GM20000 (cell line): ENCODE measurements around the gene MPRIP.

ENCODE experiments used
- DNase-seq: peaks from one replicate; pipeline ENCODE4 v3.0.0; 2012; ENCODE audit warnings: low spot score
- TF ChIP-seq, protein P1 (sequence below): IDR thresholded peaks from 2 replicates; pipeline ENCODE4 v1.5.1; 2012; ENCODE audit warnings: mild to moderate bottlenecking, control low read depth; ENCODE audit errors: extremely low read depth, missing control alignments

The MPRIP gene

DNA sequence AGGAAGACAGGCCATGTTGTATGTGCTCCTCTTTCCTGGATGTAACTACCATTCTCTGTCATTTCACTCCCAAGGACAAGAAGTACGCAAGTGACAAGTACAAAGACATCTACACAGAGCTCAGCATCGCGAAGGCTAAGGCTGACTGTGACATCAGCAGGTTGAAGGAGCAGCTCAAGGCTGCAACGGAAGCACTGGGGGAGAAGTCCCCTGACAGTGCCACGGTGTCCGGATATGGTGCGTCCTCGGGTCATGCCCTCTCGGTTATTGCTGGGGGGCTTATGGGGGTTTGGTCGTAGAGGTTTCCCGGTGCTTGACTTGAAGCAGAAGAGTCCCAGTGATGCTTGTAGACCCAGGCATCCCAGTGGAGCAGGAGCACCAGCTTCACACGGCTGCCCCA is 134.9 kb downstream of the MPRIP start:
- TF ChIP-seq, protein P1, sequence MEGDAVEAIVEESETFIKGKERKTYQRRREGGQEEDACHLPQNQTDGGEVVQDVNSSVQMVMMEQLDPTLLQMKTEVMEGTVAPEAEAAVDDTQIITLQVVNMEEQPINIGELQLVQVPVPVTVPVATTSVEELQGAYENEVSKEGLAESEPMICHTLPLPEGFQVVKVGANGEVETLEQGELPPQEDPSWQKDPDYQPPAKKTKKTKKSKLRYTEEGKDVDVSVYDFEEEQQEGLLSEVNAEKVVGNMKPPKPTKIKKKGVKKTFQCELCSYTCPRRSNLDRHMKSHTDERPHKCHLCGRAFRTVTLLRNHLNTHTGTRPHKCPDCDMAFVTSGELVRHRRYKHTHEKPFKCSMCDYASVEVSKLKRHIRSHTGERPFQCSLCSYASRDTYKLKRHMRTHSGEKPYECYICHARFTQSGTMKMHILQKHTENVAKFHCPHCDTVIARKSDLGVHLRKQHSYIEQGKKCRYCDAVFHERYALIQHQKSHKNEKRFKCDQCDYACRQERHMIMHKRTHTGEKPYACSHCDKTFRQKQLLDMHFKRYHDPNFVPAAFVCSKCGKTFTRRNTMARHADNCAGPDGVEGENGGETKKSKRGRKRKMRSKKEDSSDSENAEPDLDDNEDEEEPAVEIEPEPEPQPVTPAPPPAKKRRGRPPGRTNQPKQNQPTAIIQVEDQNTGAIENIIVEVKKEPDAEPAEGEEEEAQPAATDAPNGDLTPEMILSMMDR = no peak
- no peak for DNase-seq

DNA sequence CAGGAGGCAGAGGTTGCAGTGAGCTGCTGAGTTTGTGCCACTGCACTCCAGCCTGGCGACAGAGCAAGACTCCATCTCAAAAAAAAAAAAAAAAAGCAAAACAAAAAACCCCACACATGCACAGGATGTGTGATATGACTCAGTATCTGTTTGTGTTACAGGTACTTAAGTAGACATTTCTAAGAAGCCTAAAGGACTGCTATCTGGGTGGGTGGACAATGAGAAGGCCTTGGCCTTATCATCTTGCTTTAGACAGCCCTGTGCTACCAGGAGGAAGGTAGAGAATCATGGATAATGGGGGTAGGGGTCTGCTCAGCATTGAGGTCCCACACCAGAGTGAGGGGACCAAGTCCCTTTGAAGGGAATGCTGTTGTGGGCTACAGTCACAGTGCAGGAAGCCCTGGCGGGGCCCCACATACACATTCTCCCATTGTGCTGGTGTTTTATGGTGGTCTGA is 137.1 kb downstream of the MPRIP start:
- TF ChIP-seq, protein P1 = no peak
- peak; percentile 78 for DNase-seq

DNA sequence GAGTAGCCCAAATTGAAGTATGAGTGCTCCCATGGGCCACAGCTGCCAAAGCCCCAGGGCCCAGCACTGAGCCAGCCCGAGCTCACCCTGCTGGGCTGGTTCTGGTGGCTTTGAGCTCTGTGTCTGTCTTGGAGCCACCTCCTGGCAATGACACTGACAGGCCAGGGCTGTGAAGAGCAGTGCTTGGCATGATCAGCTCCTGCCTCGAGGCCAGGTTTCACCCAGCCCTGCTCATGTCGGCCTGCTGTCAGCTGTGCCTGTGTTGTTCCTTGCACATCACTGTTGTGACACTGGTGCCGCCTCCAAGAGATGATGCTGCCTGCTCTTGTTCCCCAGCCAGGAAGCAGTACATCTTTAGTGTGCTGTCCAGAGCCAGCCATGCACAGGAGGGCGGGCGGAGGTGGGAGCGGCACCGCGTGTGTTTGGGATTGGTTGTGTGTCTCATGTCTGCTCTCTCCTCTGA is 137.9 kb downstream of the MPRIP start:
- DNase-seq = no peak
- TF ChIP-seq, protein P1 = no peak

DNA sequence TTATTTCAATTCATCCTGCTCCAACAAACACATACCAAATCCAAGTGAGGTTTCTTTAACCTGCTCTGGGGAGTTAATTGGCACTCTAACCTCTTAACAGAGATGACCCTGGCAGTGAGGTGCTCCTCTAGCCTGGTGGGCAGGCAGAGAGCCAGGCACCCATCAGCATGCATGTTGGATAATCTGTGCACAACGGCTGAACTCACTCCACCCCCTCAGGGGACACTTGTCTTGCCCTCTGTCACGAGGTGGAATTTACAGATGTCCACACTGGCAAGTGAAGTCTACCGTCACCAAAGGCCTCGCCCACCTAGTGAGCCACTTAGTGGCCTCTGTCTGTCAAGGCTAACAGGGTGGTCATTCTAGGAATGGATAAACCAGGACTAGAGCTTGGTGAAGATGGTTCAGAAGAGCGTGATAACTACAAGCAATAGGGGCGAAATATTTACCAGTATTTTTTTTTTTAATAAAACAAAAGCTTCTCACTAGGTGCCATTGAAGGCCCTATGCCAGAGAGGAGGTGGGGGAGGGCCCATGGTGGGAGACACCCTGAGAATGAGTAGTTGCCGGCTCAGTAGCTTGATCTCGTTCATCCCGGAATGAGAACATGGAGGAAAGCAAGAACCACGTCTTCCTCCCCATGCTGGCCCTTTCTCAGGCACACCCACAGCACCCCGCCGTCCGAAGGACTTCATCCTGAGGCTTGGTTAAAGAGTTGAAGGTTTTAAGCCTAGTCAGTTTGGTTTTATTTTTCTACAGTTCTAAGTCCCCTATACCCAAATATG is 138.7 kb downstream of the MPRIP start:
- no peak for DNase-seq
- TF ChIP-seq, protein P1 = no peak

DNA sequence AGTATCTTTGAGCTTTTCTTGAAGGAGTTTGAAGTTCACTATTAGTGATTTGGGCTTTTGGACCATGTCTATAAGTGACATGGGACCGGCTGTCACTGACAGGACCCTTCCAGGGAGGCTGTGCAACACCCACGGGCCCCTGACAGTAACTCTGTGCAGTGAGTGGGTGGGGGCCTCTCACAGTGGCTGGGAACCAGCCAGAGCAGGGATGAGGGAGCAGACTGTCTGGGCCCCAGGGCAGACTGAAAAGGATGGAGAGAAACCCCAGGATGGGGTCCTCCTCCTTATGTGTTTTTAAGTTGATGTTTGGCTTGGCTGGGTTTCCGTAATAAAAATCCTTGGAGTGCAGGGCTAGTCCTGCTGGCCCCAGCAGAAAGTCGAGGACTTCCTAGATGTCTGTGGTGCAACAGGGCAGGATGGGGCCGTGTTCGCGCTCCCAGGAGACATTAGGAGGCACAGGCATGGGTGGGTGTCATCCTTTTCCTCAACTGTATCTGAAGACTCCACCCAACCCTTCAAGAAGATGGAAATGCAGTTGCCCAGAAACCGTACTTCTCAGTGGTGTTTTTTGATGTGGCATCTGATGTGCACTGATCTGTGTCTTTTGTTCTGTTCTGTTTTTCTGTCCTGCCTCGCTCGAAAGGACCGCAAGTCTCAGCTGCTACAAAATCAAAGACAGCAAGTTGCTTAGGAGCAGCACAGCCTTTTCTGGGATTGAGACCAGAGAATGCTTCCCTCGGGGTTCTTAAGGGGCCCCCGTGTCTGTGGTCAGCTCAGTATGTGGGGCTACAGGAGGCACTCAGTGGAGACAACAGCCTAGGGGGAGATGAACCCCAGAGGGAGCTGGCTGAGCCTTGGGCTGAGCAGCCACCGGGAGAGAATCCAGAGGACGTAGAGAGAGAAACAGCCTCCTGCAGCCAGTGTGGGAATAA is 139.7 kb downstream of the MPRIP start:
- no peak for DNase-seq
- TF ChIP-seq, protein P1 = no peak

DNA sequence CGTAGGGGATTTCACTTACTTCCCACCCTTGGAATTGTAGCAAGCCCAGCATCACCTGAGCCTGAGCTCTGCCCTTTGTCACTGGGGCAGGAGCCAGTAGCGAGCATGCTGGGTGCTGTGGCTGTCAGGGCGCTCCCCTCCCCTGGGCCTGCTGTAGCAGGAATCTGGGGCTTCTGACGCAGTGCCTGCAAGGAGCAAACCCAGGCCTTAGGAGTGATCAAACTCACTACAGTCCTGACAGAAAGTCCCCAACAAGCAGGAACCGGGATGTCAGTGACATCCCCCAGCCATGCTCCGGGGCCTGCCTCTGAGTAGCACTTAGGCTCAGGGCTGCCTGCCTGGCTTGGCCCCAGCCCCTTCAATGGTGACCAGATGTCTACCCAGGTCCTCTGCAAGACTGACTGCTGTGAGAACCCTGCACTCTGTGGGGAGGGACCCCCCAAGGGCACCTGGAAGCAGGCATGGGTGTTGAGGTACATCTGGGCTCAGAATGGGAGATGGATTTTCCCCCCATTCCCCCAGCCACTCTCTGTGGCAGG is 140.4 kb downstream of the MPRIP start:
- DNase-seq = no peak
- TF ChIP-seq, protein P1 = no peak
